ENCODE results near the gene CFAP91. TPM values are rescaled to one million over a fixed set of nuclear protein-coding genes. Genes with fewer than 3 reads are reported as not detected.

Gene CFAP91
- total RNA-seq, result 0.52 and 5.0 TPM in 2 replicates

DNA sequence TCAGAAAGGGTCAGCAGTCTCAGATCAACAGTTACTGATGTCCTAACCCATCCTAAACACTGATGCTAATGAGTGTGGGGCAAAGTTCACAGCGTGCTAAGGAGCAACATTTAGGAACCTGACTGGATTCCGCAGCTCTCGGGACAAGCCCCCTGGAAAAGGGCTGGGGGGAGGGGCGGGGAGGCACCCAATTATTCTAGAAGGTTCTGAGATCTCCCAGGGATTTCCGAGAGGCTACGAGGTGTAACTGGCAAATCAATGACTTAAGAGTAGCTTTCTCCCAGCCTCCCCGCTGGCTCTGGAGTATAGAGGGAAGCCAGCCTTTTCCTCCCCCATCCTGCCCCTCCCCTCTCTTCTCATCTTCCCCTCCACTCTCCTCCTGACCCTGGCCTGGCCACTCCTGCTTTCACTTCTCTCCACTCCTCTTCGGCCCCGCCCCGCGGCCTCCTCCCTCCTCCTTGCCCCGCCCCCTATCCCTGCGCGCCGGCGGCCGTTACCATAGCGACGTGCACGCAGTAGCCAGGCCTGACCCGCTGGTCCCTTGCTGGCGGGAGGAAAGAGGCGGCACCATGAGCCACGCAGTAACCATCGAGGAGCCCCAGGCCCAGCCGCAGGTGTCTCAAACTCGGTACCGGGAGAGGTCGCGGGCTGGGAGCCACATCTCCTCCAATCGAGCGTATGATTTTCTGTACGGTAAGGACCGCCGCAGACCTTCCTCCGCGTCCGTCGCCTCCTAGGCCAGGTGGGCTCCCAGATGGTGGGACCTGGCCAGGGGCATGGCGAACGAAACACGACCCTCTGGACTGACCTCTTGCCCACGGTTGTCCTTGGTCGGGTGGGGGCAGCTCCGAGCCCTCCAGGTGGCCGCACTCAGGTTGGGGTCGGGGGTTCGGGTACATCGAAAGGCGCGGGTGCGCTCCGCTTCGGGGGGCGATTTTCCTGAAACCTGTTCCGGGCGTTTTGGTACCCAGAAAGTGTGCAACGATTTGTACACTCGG, at the start of gene CFAP91:
CFAP91 (plus strand) TSS at position 493 of the 998 bp plus-strand sequence; CDS start at position 570, 77 bp downstream.
- DNase-seq (ENCODE audit: low read depth), result peak; percentile 80

DNA sequence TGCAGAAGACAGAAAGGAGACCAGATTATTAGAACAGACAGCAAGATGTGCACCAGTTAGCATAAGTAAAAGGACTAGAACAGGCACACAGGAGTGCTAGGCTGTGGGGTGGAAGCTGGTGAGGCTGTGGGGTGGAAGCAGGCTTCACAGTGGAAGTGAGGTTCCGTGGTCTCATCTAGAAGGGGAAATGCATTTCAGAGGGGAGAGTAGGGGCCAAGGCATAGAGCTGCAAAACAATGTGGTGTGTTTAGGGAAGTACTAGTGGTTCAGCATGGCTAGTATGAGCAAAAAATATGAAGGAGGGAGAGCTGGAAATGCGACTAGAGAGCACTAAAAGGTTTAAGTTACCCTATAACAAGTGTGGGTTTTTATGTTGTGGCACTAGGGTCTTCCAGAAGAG, 48.9 kb upstream of the CFAP91 start:
- no peak for DNase-seq (ENCODE audit: low read depth)

GRCh38 chr3:119657887-119658702, 44.7 kb upstream of the CFAP91 start:
- no peak for DNase-seq (ENCODE audit: low read depth)

- DNase-seq (ENCODE audit: low read depth), result no peak
Measured at GRCh38 chr3:119658994-119659393, 43.8 kb upstream of the CFAP91 start.

DNA sequence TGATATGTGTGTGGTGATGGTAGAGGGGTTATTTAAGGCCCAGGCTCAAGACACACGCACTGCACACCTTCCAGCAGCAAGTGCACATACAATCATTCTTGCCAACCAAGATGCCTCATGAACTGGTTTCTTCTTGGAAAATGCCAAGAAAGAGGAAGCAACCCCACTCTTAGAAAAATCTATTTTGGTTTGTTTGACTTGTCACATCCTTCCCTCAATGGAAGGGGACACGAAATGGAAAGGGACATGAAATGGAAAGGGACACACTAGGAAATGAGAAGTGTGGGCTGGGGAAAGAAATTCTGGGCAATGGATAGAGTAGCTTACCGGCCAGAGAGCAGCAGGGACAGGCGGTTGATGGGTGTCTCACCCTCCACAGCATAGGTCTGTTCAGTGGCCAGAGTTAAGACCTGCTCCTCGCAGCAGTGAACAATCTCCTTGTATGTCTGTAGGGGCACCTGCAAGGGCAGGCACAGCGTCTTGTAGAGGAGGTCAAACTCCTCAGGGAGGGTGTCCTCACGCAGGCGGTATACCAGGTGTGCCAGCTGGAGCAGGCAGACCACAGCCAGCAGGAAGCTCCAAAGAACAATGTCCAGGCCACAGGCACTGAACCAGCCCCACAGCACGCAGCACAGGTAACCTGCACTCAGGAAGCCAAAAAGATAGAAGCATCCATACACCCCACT, 43.1 kb upstream of the CFAP91 start:
- DNase-seq (ENCODE audit: low read depth), result no peak

- DNase-seq (ENCODE audit: low read depth), result no peak
Measured at GRCh38 chr3:119660474-119661440, 42.1 kb upstream of the CFAP91 start, which contains the start of gene POPDC2. TSS of gene POPDC2 (minus strand) at chr3:119660589. CDS start at chr3:119660423, 166 bp downstream.

DNA sequence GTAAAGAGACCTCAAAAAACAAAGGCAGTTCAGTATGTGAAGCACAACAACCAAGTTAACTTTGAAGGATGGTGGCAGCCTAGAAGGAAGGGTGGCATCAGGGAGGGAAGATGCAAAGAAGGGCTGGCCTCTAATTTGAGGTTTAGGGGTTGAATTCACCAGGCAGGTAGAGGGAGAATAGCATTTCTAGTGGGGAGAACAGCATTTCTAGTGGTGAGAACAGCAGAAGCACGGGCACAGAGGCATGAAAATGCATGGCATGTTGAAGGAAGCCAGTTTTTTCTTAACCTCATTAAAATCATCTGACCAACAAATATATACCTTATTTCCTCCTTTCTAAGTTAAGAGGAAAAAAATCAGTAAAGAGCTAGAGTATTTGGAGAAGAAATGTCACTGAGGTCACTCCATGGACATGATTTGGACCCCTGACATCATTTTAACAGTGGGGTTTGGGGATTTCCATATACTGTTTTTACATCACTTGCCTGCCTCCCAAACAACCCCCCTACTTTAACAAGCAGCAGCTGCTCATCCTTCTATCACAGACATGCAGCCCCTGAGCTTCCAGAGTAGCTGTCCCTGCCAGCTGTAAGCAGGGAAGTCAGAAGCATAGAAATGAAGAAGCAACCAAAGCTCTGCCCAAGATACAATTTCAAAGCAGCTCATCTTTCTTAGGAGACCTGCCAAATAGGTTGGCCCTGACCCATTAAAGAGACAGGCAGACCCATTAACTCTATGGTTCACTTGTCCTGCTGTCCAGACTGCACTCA, 40.0 kb upstream of the CFAP91 start:
- DNase-seq (ENCODE audit: low read depth), result no peak

GRCh38 chr3:119663885-119664284, 38.9 kb upstream of the CFAP91 start:
- no peak for DNase-seq (ENCODE audit: low read depth)

DNA sequence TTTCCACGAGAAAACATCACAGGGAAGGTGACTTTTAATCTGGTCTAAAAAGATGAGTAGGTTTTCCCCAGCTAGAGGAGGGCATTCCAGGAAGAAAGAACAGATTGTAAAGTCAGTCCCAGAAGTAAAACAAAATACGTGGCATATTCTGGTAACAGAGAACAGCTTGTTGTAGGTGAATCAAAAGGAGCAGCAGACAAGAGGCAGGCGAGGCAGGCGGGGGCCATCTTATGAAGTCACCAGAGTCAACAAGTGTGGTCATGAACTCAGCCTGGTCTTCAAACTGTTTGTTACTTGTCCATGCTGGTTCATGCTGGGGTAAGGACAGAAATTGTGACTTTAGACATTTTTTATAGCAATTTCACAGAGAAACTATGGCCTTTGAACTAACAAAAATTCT, 38.5 kb upstream of the CFAP91 start:
- DNase-seq (ENCODE audit: low read depth), result no peak

- no peak for DNase-seq (ENCODE audit: low read depth)
Measured at GRCh38 chr3:119664850-119665379, 37.9 kb upstream of the CFAP91 start.

GRCh38 chr3:119665954-119666559, 36.8 kb upstream of the CFAP91 start:
- no peak for DNase-seq (ENCODE audit: low read depth)

- DNase-seq (ENCODE audit: low read depth), result peak; percentile 16
Measured at GRCh38 chr3:119669906-119670570, 32.8 kb upstream of the CFAP91 start.

GRCh38 chr3:119672776-119673175, 30.0 kb upstream of the CFAP91 start:
- no peak for DNase-seq (ENCODE audit: low read depth)

GRCh38 chr3:119673875-119674274, 28.9 kb upstream of the CFAP91 start:
- DNase-seq (ENCODE audit: low read depth), result no peak

DNA sequence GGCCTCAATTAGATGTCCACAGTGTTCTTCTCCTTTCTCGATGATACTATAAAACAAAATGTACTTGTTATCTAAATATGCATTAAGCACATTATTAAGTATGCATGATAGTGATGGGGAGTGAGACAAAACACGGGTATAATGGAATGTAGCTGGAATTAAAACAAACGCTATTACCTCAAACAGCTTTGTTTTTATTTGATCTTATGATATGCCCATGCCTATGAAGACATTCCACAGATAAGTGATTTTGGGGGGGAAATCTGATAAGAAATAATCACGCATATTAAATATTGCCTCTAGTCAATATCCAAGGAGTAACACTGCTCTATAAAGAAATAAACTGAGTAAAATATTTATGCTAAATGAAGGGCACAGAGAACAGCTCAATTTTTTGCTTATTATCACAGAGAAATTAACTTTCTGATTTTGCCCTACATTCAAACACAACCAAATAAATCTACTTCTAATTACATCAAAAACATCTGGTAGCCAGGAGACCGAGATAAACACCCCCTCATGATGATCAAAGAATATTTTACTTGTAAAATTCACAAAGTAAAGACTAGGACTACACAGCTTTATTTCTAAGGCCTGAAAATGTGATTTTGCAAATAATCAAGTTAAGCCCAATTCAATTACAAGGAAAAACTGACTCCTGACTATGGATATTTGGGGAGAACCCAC, 27.5 kb upstream of the CFAP91 start:
- no peak for DNase-seq (ENCODE audit: low read depth)

DNA sequence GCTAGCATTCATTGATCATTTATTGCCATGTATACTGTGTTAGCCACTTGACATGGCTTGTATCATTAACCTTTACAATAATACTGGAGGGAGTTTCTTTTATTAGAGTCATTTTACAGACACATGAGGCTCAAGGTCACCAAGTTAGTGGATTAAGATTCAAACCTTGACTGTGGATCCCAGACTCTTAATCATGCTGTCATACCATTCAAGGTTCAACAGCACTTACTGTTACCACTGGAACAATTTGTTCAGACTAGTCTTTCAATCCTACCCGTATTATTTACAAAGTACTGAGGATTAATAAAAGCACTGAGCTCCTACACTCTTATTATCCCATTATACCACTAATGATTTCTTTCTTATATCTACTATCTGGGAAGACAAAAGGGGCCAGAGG, 26.8 kb upstream of the CFAP91 start:
- DNase-seq (ENCODE audit: low read depth), result peak; percentile 8

DNA sequence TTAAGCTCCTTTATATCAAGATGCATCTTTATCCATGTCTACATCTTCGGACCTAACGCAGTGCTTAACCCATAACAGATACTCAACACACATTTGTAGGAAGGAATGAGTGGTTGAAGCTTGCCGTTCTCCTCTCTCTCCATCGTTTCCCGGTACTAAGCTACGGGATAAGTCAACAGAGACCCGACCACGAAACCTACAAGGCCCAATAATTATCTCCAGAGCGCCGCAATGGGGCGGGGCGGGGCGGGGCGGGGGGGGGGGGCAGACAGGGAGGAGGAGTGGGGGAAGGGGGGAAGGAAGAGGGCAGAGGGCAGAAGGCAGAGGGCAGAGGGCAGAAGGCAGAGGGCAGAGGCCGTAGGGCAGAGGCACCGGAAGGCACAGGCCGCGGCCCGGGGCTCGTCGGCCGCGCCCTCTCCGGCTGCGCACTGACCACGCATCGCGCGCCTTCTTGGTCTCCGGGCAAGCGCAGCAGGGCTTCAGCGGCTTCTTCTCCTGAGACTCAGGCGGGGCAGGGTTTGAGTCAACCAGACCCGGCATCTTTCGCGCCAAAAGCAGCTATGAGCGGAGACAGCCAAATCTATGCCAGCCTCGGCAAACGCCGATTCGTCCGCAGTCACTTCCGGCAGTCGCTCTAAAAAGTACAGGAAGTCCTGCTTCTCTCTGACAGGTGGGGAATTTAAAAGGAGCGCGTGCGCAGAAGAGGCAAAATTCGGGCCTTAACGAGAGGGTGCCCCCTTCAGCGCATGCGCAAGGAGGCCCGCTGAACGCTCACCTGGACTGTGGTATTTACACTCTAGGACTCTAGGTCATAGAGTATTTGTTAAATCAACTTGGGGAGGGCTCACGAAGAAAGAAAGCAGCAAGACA, 25.8 kb upstream of the CFAP91 start, which contains the start of gene COX17:
COX17 (minus strand) TSS at position 636 of the 870 bp plus-strand sequence; CDS start at position 540, 96 bp downstream.
- DNase-seq (ENCODE audit: low read depth), result peak; percentile 97
